HepG2 (cell line): ENCODE data around the gene POLR3E. TPM values are rescaled to one million over a fixed set of nuclear protein-coding genes. Genes with fewer than 3 reads are reported as not detected.
A peak's percentile ranks its signal among the peaks of the same experiment; 100 is the strongest.

Experiments used
- CEBPZ ChIP-seq: IDR thresholded peaks from 2 replicates; pipeline ENCODE4 v1.6.1; 2012; ENCODE audit warnings: low read length, improper control_type of control experiment
- CREB3 ChIP-seq: sonication (generic); formaldehyde crosslinking; IDR thresholded peaks from 2 replicates; pipeline ENCODE4 v1.5.0; 2020; ENCODE audit warnings: missing genetic modification reagents
- EED ChIP-seq: sonication (generic); formaldehyde crosslinking; IDR thresholded peaks from 2 replicates; pipeline ENCODE4 v1.5.0; 2020; ENCODE audit warnings: mild to moderate bottlenecking, missing genetic modification reagents
- FOXC1 ChIP-seq: sonication (generic); formaldehyde crosslinking; IDR thresholded peaks from 2 replicates; pipeline ENCODE4 v1.8.0; 2022; ENCODE audit warnings: mild to moderate bottlenecking, missing genetic modification reagents, borderline replicate concordance
- FOXP1 ChIP-seq, 2 experiments: fragments of 450-650 bp in 1 of 2; IDR thresholded peaks; 2 replicates each; pipeline ENCODE4 v1.6.1; 2017 to 2018; ENCODE audit warnings: antibody characterized with exemption in 1 of 2
- HOMEZ ChIP-seq: IDR thresholded peaks from 2 replicates; pipeline ENCODE4 v1.6.1; 2016; ENCODE audit warnings: low read depth
- HOXA9 ChIP-seq: sonication (generic); formaldehyde crosslinking; IDR thresholded peaks from 2 replicates; pipeline ENCODE4 v1.8.1; 2022; ENCODE audit warnings: missing genetic modification reagents, mild to moderate bottlenecking, moderate library complexity, borderline replicate concordance
- KDM6A ChIP-seq: IDR thresholded peaks from 2 replicates; pipeline ENCODE4 v1.6.1; 2016; ENCODE audit warnings: low read depth
- MAX ChIP-seq: IDR thresholded peaks from 2 replicates; pipeline ENCODE4 v1.6.1; 2012; ENCODE audit warnings: inconsistent platforms
- MEIS1 ChIP-seq: sonication (generic); formaldehyde crosslinking; IDR thresholded peaks from 2 replicates; pipeline ENCODE4 v1.9.0; 2021; ENCODE audit warnings: mild to moderate bottlenecking, missing genetic modification reagents, moderate library complexity, borderline replicate concordance
- POGK ChIP-seq: sonication (generic); formaldehyde crosslinking; conservative IDR thresholded peaks from 2 replicates; pipeline ENCODE4 v1.8.0; 2022; ENCODE audit warnings: mild to moderate bottlenecking, moderate library complexity, missing genetic modification reagents
- SMARCE1 ChIP-seq: fragments of 450-650 bp; IDR thresholded peaks from 2 replicates; pipeline ENCODE4 v1.6.1; 2017; ENCODE audit warnings: borderline replicate concordance
- SNAPC2 ChIP-seq: sonication (generic); formaldehyde crosslinking; IDR thresholded peaks from 2 replicates; pipeline ENCODE4 v1.8.1; 2022; ENCODE audit warnings: mild to moderate bottlenecking, missing genetic modification reagents
- ZNF230 ChIP-seq: sonication (generic); formaldehyde crosslinking; IDR thresholded peaks from 2 replicates; pipeline ENCODE4 v1.4.0; 2020; ENCODE audit warnings: mild to moderate bottlenecking, missing genetic modification reagents
- ZNF331 ChIP-seq: sonication (generic); formaldehyde crosslinking; IDR thresholded peaks from 2 replicates; pipeline ENCODE4 v1.4.0; 2020; ENCODE audit warnings: missing genetic modification reagents
- ZNF766 ChIP-seq: sonication (generic); formaldehyde crosslinking; IDR thresholded peaks from 2 replicates; pipeline ENCODE4 v1.5.0; 2020; ENCODE audit warnings: missing genetic modification reagents, borderline replicate concordance
- ZNF841 ChIP-seq: sonication (generic); formaldehyde crosslinking; IDR thresholded peaks from 2 replicates; pipeline ENCODE4 v1.8.1; 2023; ENCODE audit warnings: missing genetic modification reagents, borderline replicate concordance
- ZNF850 ChIP-seq: sonication (generic); formaldehyde crosslinking; conservative IDR thresholded peaks from 2 replicates; pipeline ENCODE4 v1.9.0; 2021; ENCODE audit warnings: mild to moderate bottlenecking, missing genetic modification reagents
- ZXDC ChIP-seq: sonication (generic); formaldehyde crosslinking; IDR thresholded peaks from 2 replicates; pipeline ENCODE4 v1.5.0; 2020; ENCODE audit warnings: mild to moderate bottlenecking, missing genetic modification reagents
- polyA plus RNA-seq, 8 experiments: library from polyadenylated mRNA; depleted of rRNA in 3 of 8; stranded (reverse) in 7 of 8; unstranded in 1 of 8; fragments of >200 nt; fragmentation: Illumina TruSeq in 4 of 8; extraction: Trizol in 4 of 8; gene quantifications; 2 replicates each; pipeline versions ENCODE4 v1.2.1 to v1.2.3, GENCODE V29; 2011 to 2016; ENCODE audit warnings: low read depth in 4 of 8, missing spikeins in 1 of 8, mixed read lengths in 1 of 8; ENCODE audit not compliant: insufficient read depth in 1 of 8
- total RNA-seq, 5 experiments: library from RNA; depleted of rRNA; stranded (reverse); fragments of >200 nt; fragmentation: Illumina TruSeq; extraction: Trizol; gene quantifications; 2 replicates each; pipeline ENCODE4 v1.2.3, GENCODE V29; 2016; ENCODE audit warnings: low read depth in 1 of 5

POLR3E gene
- total and polyA plus RNA-seq, 2 of the 13 experiments (the other 11 are each of a cell fraction or from before 2014, with no cell fraction given), result 135 to 262 TPM

- TF ChIP-seq CEBPZ (no peak), HOXA9 (CRISPR knock-in tag) (no peak), KDM6A (CRISPR knock-in tag) (no peak; the same call in 1 of the 2 replicates), HOMEZ (CRISPR knock-in tag) (peak; percentile 73; the same call in 1 of the 2 replicates), ZNF331 (CRISPR knock-in tag) (peak; percentile 44; the same call in 1 of the 2 replicates), EED (CRISPR knock-in tag) (no peak), ZNF841 (no peak), ZNF850 (CRISPR knock-in tag) (no peak), SNAPC2 (CRISPR knock-in tag) (no peak; the same call in 1 of the 2 replicates), FOXP1 (IDR thresholded peaks at IDR 0.05) (no peak), FOXP1 (CRISPR knock-in tag; IDR thresholded peaks at IDR 0.05) (no peak), ZXDC (CRISPR knock-in tag) (no peak), ZNF766 (CRISPR knock-in tag) (no peak), CREB3 (CRISPR knock-in tag) (no peak), MAX (no peak), FOXC1 (no peak), ZNF230 (CRISPR knock-in tag) (no peak), MEIS1 (CRISPR knock-in tag) (no peak), SMARCE1 (no peak), POGK (CRISPR knock-in tag) (no peak; the same call in 1 of the 2 replicates)
Measured at GRCh38 chr16:22353933-22354541, 56.8 kb downstream of the POLR3E start (continued).
